CD4-positive, alpha-beta T cell treated with Interleukin-21 for 1 hour (primary cell): ENCODE results near the gene CAMK2A.
"Not testable (repeated sequence)": the region's sequence is repeated elsewhere in the genome, so short reads cannot be mapped to it uniquely, and the experiment has no call there.

Experiments used
- DNase-seq: peaks from one replicate; pipeline ENCODE4 v3.0.0-alpha.2; 2020

Gene CAMK2A

GRCh38 chr5:150249744-150250143, 39.8 kb downstream of the CAMK2A start:
- DNase-seq = no peak

- no peak for DNase-seq
Observed at GRCh38 chr5:150248946-150249345, 40.6 kb downstream of the CAMK2A start.

- not testable (repeated sequence) for DNase-seq
Observed at GRCh38 chr5:150248493-150248892, 41.1 kb downstream of the CAMK2A start.

GRCh38 chr5:150247726-150248125, 41.8 kb downstream of the CAMK2A start:
- DNase-seq = no peak

- no peak for DNase-seq
Observed at GRCh38 chr5:150246835-150247234, 42.7 kb downstream of the CAMK2A start.

- no peak for DNase-seq
Observed at GRCh38 chr5:150246429-150246828, 43.1 kb downstream of the CAMK2A start.

GRCh38 chr5:150245808-150246207, 43.8 kb downstream of the CAMK2A start:
- DNase-seq = no peak

GRCh38 chr5:150245111-150245789, 44.3 kb downstream of the CAMK2A start:
- DNase-seq = no peak

GRCh38 chr5:150244209-150244608, 45.4 kb downstream of the CAMK2A start:
- DNase-seq = no peak

GRCh38 chr5:150243590-150243989, 46.0 kb downstream of the CAMK2A start:
- DNase-seq = no peak

GRCh38 chr5:150242251-150242894, 47.2 kb downstream of the CAMK2A start:
- DNase-seq = no peak

GRCh38 chr5:150241298-150242160, 48.0 kb downstream of the CAMK2A start:
- DNase-seq = no peak

- DNase-seq = no peak
Observed at GRCh38 chr5:150239794-150240122, 49.8 kb downstream of the CAMK2A start.

GRCh38 chr5:150239099-150239793, 50.3 kb downstream of the CAMK2A start:
- no peak for DNase-seq

GRCh38 chr5:150238646-150239045, 50.9 kb downstream of the CAMK2A start:
- no peak for DNase-seq

GRCh38 chr5:150236981-150237754, 52.4 kb downstream of the CAMK2A start:
- DNase-seq = no peak

- no peak for DNase-seq
Observed at GRCh38 chr5:150236313-150236712, 53.3 kb downstream of the CAMK2A start.

GRCh38 chr5:150235500-150235854, 54.1 kb downstream of the CAMK2A start:
- DNase-seq = no peak

- DNase-seq = no peak
Observed at GRCh38 chr5:150234576-150235499, 54.7 kb downstream of the CAMK2A start.

- not testable (repeated sequence) for DNase-seq
Observed at GRCh38 chr5:150233706-150234105, 55.9 kb downstream of the CAMK2A start.

- DNase-seq = no peak
Observed at GRCh38 chr5:150230842-150231241, 58.7 kb downstream of the CAMK2A start.
